Inflammatory macrophage treated with lipopolysaccharide for 1 hour (primary cell): ENCODE data around the gene ALPP.
A peak's percentile ranks its signal among the peaks of the same experiment; 100 is the strongest.
"Not testable (repeated sequence)": the region's sequence is repeated elsewhere in the genome, so short reads cannot be mapped to it uniquely, and the experiment has no call there.

Experiments used
- DNase-seq, 2 donors: peaks; one replicate each; pipeline ENCODE4 v3.0.0-alpha.2; 2020 to 2022

ALPP gene

GRCh38 chr2:232382331-232383225 is 4.0 kb downstream of the ALPP start:
- DNase-seq = no peak

GRCh38 chr2:232384466-232384865 is 5.9 kb downstream of the ALPP start:
- DNase-seq = no peak

GRCh38 chr2:232385058-232385457 is 6.5 kb downstream of the ALPP start:
- DNase-seq = not testable (repeated sequence)

- no peak for DNase-seq
These were observed 7.3 kb downstream of the ALPP start for GRCh38 chr2:232385660-232386489.

DNA sequence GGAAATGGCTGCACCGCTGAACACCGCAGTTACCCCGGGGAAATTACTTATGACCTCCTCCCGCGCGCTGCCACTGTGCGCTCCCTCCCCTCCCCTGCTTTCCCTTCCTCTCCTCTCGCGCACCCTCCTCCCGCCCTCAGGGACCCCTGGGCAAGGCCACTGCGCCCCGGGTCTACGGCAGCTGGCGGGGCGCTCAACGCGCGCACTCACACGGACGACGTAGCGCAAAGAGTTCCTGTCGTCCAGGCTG is 7.9 kb downstream of the ALPP start:
- DNase-seq = no peak

GRCh38 chr2:232386740-232387450 is 8.3 kb downstream of the ALPP start:
- DNase-seq = no peak

GRCh38 chr2:232387451-232388171 is 9.1 kb downstream of the ALPP start:
- no peak for DNase-seq

DNA sequence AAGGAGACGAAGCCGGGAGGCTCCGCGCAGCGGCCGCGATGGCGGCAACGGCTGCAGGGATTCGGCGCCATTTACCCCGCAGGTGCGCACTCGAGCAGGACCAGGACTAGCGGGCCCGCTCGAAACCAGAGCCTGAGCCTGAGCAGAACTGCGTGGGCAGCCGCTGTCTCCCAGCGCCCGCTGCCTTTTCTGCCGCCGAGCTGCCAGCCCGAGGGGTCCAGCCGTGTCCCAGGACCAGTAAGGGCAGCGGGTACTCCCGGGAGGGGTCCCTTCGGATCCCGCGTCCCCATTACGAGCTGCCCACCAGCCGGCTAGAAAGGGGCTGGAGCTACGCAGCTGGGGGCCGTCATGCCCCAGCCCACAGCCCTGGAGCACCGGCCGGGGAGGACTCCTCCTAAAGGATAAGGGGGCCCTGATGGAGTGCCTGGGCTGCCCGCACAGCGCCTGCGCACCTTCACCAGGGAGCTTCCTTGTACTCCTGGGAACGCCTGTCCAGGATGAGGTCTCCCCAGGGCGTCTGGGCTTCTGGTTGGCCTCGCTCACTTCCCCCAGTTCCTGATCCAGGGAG is 9.9 kb downstream of the ALPP start:
- no peak for DNase-seq

GRCh38 chr2:232389327-232389726 is 10.8 kb downstream of the ALPP start:
- no peak for DNase-seq

DNA sequence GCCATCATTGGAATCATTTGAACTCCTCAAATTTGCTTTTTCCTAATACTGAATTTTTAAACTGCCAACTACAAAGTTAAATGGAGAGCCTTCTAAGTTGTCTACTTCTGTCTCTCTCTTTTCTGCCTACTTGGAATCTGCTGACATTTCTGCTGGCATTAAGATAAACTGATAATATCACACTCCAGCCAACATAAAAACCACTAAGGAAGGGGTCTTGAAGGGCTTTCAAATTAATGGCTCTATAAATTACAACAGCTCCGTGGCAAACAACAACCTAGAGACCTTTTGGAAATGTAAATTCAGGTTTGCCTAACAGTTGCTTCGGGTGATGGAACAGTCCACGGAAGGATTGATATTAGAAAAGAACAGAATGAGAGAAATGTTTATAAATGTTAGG is 12.1 kb downstream of the ALPP start:
- no peak for DNase-seq

GRCh38 chr2:232393556-232393955 is 15.0 kb downstream of the ALPP start:
- no peak for DNase-seq

- not testable (repeated sequence) for DNase-seq
These were observed 15.9 kb downstream of the ALPP start for GRCh38 chr2:232394431-232394830.

GRCh38 chr2:232395586-232395985 is 17.0 kb downstream of the ALPP start:
- no peak for DNase-seq

- DNase-seq = peak; percentile 8 to 11
These were observed 18.1 kb downstream of the ALPP start for GRCh38 chr2:232396683-232397082.

- DNase-seq = no peak
These were observed 19.9 kb downstream of the ALPP start for GRCh38 chr2:232398293-232399034.

DNA sequence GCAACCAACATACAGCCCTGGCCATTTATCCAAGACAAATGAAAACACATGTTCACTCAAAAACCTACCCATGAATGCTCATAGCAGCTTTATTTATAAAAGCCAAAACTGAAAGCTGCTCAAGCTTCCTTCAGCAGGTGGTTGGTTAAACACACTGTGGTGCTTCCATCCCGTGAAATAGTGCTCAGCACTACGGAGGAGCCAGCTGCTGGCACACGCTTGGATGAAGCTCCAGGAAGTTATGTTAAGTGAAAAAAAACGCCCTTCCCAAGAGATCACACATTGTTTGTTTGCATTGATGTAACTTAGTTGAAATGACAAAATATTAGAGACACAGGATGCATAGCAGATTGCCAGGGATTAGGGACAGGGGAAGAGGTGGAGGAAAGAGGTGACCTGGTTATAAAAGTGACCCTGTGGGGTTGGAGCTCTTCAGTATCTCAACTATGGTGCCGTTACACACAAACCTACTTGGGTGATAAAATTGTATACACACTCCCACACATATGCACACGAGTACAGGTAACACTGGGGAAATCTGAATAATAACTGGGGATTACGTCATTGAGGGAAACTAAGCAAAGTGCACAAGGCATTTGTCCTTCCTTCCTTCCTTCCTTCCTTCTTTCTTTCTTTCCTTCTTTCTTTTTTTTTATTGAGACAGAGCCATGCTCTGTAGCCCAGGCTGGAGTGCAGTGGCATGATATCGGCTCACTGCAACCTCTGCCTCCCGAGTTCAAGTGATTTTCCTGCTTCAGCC is 21.9 kb downstream of the ALPP start:
- no peak for DNase-seq

DNA sequence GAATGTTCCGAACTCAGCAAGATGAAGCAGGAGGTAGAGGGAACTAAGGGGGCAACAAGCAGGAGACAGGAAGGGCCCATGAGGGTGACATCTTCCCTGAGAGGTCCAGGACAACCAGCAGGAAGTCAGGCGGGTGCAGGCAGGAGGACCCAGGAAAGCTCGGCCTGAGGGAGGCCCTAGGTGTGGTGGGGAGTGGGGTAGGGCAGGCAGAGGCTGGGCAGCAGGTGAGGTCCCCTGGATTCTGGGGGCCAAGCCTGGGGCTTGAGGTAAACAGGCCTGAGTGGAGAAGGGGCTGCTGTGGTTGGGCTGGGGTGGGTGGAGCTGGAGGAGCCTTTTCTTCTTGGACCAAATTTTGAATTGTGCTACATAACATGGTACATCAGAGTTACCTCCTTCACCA is 24.0 kb downstream of the ALPP start:
- no peak for DNase-seq

DNA sequence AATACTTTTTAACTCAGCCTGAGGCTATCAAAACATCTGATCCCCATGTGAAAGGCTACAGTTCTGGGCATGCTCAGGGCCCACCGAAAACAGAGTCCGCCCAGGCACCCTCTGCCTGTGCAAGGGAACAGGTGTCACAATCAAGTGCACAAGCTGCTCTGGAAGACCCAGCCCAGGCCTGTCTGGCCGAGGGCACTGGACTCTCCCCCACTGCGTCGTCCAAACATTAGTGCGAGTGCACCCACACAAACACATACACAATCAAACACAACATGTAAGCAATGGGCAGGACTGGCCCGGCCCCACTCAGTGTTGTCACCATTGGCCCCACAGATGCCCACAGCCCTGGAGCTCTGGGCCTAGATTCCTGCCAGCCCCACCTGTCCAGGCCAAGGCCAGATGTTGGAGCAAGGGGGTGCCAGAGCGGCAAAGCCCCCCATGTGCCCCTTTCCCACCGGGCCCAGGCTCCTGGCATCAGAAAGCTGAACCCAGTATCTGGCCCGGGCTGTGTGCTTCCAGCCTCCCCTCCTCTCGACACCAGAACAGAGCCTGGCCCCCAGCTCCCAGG is 27.5 kb downstream of the ALPP start:
- no peak for DNase-seq

DNA sequence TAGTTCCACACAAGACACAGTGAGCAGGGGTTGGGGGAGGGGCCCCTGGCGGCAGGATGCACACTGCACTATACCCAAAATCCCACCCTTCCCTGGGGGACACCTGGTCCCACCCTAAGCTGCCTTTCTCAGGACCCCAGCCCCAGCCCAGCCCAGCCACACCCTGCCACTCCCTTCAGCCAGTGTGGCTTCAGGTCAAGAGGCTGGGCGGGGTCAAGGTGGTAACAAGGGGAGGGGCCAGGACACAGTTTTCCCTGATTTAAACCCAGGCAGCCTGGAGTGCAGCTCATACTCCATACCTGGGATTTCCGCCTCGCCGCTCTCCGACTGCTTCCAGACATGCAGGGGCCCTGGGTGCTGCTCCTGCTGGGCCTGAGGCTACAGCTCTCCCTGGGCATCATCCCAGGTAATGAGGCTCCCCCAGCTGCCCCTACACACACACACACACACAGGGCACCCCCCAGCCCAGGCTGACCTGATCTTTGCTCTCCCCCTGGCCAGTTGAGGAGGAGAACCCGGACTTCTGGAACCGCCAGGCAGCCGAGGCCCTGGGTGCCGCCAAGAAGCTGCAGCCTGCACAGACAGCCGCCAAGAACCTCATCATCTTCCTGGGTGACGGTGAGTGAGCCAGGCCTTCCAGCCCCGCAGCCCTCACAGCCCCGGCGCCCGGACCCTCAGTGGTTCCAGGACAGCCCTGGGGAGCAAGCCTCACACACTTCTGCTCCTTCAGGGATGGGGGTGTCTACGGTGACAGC is 28.2 kb downstream of the ALPP start, which contains the start of gene ALPG:
ALPG (plus strand) TSS at position 289 of the 755 bp plus-strand sequence; CDS start at position 340, 51 bp downstream.
- DNase-seq = no peak
